ENCODE results near the gene PPWD1.

GRCh38 chr5:65556718-65557117 is 6.4 kb upstream of the PPWD1 start:
- TF ChIP-seq CTCF (IDR thresholded peaks at IDR 0.05 in 4 of 5, conservative IDR thresholded peaks at IDR 0.05 in 1 of 5) (no peak), POLR2A (IDR thresholded peaks at IDR 0.05) (no peak)

Measured in gastrocnemius medialis (tissue), 4 donors.